ENCODE measurements around the gene FXYD3.
"Not testable (repeated sequence)": the region's sequence is repeated elsewhere in the genome, so short reads cannot be mapped to it uniquely, and the experiment has no call there.

The FXYD3 gene

GRCh38 chr19:35086455-35086854 lies 29.2 kb upstream of the FXYD3 start:
- DNase-seq (ENCODE audit: low read depth in 2 of 3, low spot score in 2 of 3): no peak

- DNase-seq (ENCODE audit: low read depth in 2 of 3, low spot score in 2 of 3): no peak
Measured at GRCh38 chr19:35087393-35087792, 28.2 kb upstream of the FXYD3 start.

GRCh38 chr19:35088131-35088913 lies 27.3 kb upstream of the FXYD3 start:
- DNase-seq (ENCODE audit: low read depth in 2 of 3, low spot score in 2 of 3): no peak

- DNase-seq (ENCODE audit: low read depth in 2 of 3, low spot score in 2 of 3): no peak
Measured at GRCh38 chr19:35089554-35089953, 26.1 kb upstream of the FXYD3 start.

- DNase-seq (ENCODE audit: low read depth in 2 of 3, low spot score in 2 of 3): no peak
Measured at GRCh38 chr19:35090160-35090505, 25.5 kb upstream of the FXYD3 start.

GRCh38 chr19:35090506-35091214 lies 25.0 kb upstream of the FXYD3 start:
- DNase-seq (ENCODE audit: low read depth in 2 of 3, low spot score in 2 of 3): no peak

- no peak for DNase-seq (ENCODE audit: low read depth in 2 of 3, low spot score in 2 of 3)
Measured at GRCh38 chr19:35093430-35093829, 22.2 kb upstream of the FXYD3 start.

- DNase-seq (ENCODE audit: low read depth in 2 of 3, low spot score in 2 of 3): no peak
Measured at GRCh38 chr19:35093941-35094647, 21.5 kb upstream of the FXYD3 start.

GRCh38 chr19:35094656-35095055 lies 21.0 kb upstream of the FXYD3 start:
- no peak for DNase-seq (ENCODE audit: low read depth in 2 of 3, low spot score in 2 of 3)

GRCh38 chr19:35095667-35096368 lies 19.8 kb upstream of the FXYD3 start:
- no peak for DNase-seq (ENCODE audit: low read depth in 2 of 3, low spot score in 2 of 3)

- no peak for DNase-seq (ENCODE audit: low read depth in 2 of 3, low spot score in 2 of 3)
Measured at GRCh38 chr19:35098413-35099049, 17.1 kb upstream of the FXYD3 start.

- DNase-seq (ENCODE audit: low read depth in 2 of 3, low spot score in 2 of 3): no peak
Measured at GRCh38 chr19:35099155-35099896, 16.3 kb upstream of the FXYD3 start.

- no peak for DNase-seq (ENCODE audit: low read depth in 2 of 3, low spot score in 2 of 3)
Measured at GRCh38 chr19:35099897-35100275, 15.7 kb upstream of the FXYD3 start.

- no peak for DNase-seq (ENCODE audit: low read depth in 2 of 3, low spot score in 2 of 3)
Measured at GRCh38 chr19:35100588-35101533, 14.8 kb upstream of the FXYD3 start.

GRCh38 chr19:35101949-35102348 lies 13.7 kb upstream of the FXYD3 start:
- DNase-seq (ENCODE audit: low read depth in 2 of 3, low spot score in 2 of 3): not testable (repeated sequence)

GRCh38 chr19:35103614-35104013 lies 12.0 kb upstream of the FXYD3 start:
- not testable (repeated sequence) for DNase-seq (ENCODE audit: low read depth in 2 of 3, low spot score in 2 of 3)

- DNase-seq (ENCODE audit: low read depth in 2 of 3, low spot score in 2 of 3): no peak
Measured at GRCh38 chr19:35104361-35104760, 11.3 kb upstream of the FXYD3 start.

GRCh38 chr19:35105047-35105410 lies 10.6 kb upstream of the FXYD3 start:
- no peak for DNase-seq (ENCODE audit: low read depth in 2 of 3, low spot score in 2 of 3)

All from activated CD8-positive, alpha-beta memory T cell treated with anti-CD3 and anti-CD28 coated beads for 48 hours (primary cell).